HG02610 (cell line): ENCODE measurements around the gene KANK2.
"Not testable (repeated sequence)": the region's sequence is repeated elsewhere in the genome, so short reads cannot be mapped to it uniquely, and the experiment has no call there.

Experiments
- ATAC-seq: cut with Tn5 transposase; IDR thresholded peaks from one replicate; pipeline ENCODE4 v1.9.1; 2021; ENCODE audit warnings: mild to moderate bottlenecking, moderate library complexity; ENCODE audit not compliant: unreplicated experiment

KANK2 gene

GRCh38 chr19:11142528-11143171 lies 54.7 kb downstream of the KANK2 start:
- ATAC-seq: no peak

- ATAC-seq: no peak
These were observed 55.3 kb downstream of the KANK2 start for GRCh38 chr19:11141937-11142527.

- no peak for ATAC-seq
These were observed 56.4 kb downstream of the KANK2 start for GRCh38 chr19:11140896-11141295.

GRCh38 chr19:11140023-11140538 lies 57.3 kb downstream of the KANK2 start:
- not testable (repeated sequence) for ATAC-seq

- ATAC-seq: no peak
These were observed 58.6 kb downstream of the KANK2 start for GRCh38 chr19:11138601-11139300.

- ATAC-seq: no peak
These were observed 59.6 kb downstream of the KANK2 start for GRCh38 chr19:11137542-11138384.

- no peak for ATAC-seq
These were observed 60.8 kb downstream of the KANK2 start for GRCh38 chr19:11136400-11137101.

GRCh38 chr19:11131471-11131870 lies 65.9 kb downstream of the KANK2 start:
- no peak for ATAC-seq

GRCh38 chr19:11130824-11131455 lies 66.4 kb downstream of the KANK2 start:
- no peak for ATAC-seq

- no peak for ATAC-seq
These were observed 69.4 kb downstream of the KANK2 start for GRCh38 chr19:11127905-11128304.

- ATAC-seq: no peak
These were observed 71.2 kb downstream of the KANK2 start for GRCh38 chr19:11125994-11126685.

- not testable (repeated sequence) for ATAC-seq
These were observed 73.2 kb downstream of the KANK2 start for GRCh38 chr19:11124157-11124556.

GRCh38 chr19:11123114-11123513 lies 74.2 kb downstream of the KANK2 start:
- no peak for ATAC-seq

- not testable (repeated sequence) for ATAC-seq
These were observed 75.4 kb downstream of the KANK2 start for GRCh38 chr19:11121963-11122362.

- ATAC-seq: no peak
These were observed 80.8 kb downstream of the KANK2 start for GRCh38 chr19:11116507-11116906.

- ATAC-seq: no peak
These were observed 81.4 kb downstream of the KANK2 start for GRCh38 chr19:11115895-11116446.

GRCh38 chr19:11115042-11115441 lies 82.3 kb downstream of the KANK2 start:
- no peak for ATAC-seq
